ENCODE measurements around the gene MSANTD1.

Gene MSANTD1

GRCh38 chr4:3217266-3217665, 31.7 kb upstream of the MSANTD1 start:
- DNase-seq = no peak

- no peak for DNase-seq
Observed at GRCh38 chr4:3217771-3218170, 31.2 kb upstream of the MSANTD1 start.

- DNase-seq = no peak
Observed at GRCh38 chr4:3218824-3219760, 29.9 kb upstream of the MSANTD1 start.

GRCh38 chr4:3219761-3220475, 29.0 kb upstream of the MSANTD1 start:
- no peak for DNase-seq

- no peak for DNase-seq
Observed at GRCh38 chr4:3220476-3221183, 28.3 kb upstream of the MSANTD1 start.

GRCh38 chr4:3221184-3221494, 27.8 kb upstream of the MSANTD1 start:
- no peak for DNase-seq

GRCh38 chr4:3221996-3222395, 27.0 kb upstream of the MSANTD1 start:
- no peak for DNase-seq

GRCh38 chr4:3223346-3223745, 25.6 kb upstream of the MSANTD1 start:
- no peak for DNase-seq

- DNase-seq = no peak
Observed at GRCh38 chr4:3223956-3224748, 24.8 kb upstream of the MSANTD1 start.

GRCh38 chr4:3225071-3225850, 23.7 kb upstream of the MSANTD1 start:
- DNase-seq = no peak

- DNase-seq = no peak
Observed at GRCh38 chr4:3225936-3226335, 23.0 kb upstream of the MSANTD1 start.

GRCh38 chr4:3226467-3226866, 22.5 kb upstream of the MSANTD1 start:
- DNase-seq = no peak

GRCh38 chr4:3226944-3227343, 22.0 kb upstream of the MSANTD1 start:
- DNase-seq = no peak

- DNase-seq = no peak
Observed at GRCh38 chr4:3227878-3228675, 20.9 kb upstream of the MSANTD1 start.

GRCh38 chr4:3228881-3229280, 20.1 kb upstream of the MSANTD1 start:
- no peak for DNase-seq

GRCh38 chr4:3229328-3229727, 19.6 kb upstream of the MSANTD1 start:
- DNase-seq = no peak

- DNase-seq = no peak
Observed at GRCh38 chr4:3229964-3230363, 19.0 kb upstream of the MSANTD1 start.

GRCh38 chr4:3231471-3231870, 17.5 kb upstream of the MSANTD1 start:
- DNase-seq = no peak

- no peak for DNase-seq
Observed at GRCh38 chr4:3232001-3232400, 17.0 kb upstream of the MSANTD1 start.

- DNase-seq = no peak
Observed at GRCh38 chr4:3232871-3233271, 16.1 kb upstream of the MSANTD1 start.
